DOHH2 (cell line): Measurements from ENCODE around the gene GAB1.

Experiments used
- EZH2phosphoT487 ChIP-seq: fragments of 200-600 bp; sonication (generic); IDR thresholded peaks from 2 replicates; pipeline ENCODE4 v1.6.1; 2017; ENCODE audit warnings: borderline replicate concordance, mild to moderate bottlenecking, antibody characterized with exemption, low read length, moderate library complexity, mixed read lengths
- TF ChIP-seq, protein P1 (sequence below): fragments of 200-600 bp; sonication (generic); IDR thresholded peaks from one replicate; pipeline ENCODE4 v1.5.1; 2014; ENCODE audit warnings: antibody characterized with exemption, mild to moderate bottlenecking, low read depth, low read length; ENCODE audit not compliant: poor library complexity, severe bottlenecking

DNA sequence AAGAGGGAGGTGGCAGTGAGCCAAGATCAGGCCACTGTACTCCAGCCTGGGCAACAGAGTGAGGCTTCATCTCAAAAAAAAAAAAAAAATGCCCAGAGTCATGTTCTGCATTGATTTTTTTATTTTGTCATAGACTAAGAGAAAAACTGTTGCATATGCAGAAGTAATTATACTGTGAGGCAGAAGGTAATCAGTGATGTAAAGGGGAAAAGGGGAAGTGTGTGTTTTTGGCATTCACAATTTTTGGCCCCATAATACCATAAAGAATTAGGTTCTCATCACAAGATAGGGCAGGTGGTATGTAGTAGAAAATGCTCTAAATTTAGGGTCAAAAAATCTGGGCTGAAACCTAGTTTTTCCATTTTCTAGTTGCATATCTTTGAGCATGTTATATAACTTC is 47.3 kb upstream of the GAB1 start:
- no peak for TF ChIP-seq EZH2phosphoT487
- TF ChIP-seq, protein P1, sequence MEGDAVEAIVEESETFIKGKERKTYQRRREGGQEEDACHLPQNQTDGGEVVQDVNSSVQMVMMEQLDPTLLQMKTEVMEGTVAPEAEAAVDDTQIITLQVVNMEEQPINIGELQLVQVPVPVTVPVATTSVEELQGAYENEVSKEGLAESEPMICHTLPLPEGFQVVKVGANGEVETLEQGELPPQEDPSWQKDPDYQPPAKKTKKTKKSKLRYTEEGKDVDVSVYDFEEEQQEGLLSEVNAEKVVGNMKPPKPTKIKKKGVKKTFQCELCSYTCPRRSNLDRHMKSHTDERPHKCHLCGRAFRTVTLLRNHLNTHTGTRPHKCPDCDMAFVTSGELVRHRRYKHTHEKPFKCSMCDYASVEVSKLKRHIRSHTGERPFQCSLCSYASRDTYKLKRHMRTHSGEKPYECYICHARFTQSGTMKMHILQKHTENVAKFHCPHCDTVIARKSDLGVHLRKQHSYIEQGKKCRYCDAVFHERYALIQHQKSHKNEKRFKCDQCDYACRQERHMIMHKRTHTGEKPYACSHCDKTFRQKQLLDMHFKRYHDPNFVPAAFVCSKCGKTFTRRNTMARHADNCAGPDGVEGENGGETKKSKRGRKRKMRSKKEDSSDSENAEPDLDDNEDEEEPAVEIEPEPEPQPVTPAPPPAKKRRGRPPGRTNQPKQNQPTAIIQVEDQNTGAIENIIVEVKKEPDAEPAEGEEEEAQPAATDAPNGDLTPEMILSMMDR: no peak
